Ascending aorta (tissue), 2 donors: Measurements from ENCODE around the gene HIVEP1. TPM values are rescaled to one million over a fixed set of nuclear protein-coding genes. Genes with fewer than 3 reads are reported as not detected.

Source experiments
- DNase-seq, 2 donors: peaks; one replicate each; pipeline ENCODE4 v3.0.0-alpha.2; 2019; ENCODE audit warnings: low spot score in 2 of 2
- H3K27ac ChIP-seq, 2 donors: fragments of 200-600 bp; sonication (generic); one replicate each; pipeline ENCODE4 v1.5.1; 2016 to 2017; ENCODE audit warnings: mild to moderate bottlenecking in 1 of 2
- H3K27me3 ChIP-seq: fragments of 200-600 bp; sonication (generic); one replicate; pipeline ENCODE4 v1.5.1; 2017
- H3K36me3 ChIP-seq, 2 donors: fragments of 200-600 bp; sonication (generic); one replicate each; pipeline ENCODE4 v1.5.1; 2016
- H3K4me1 ChIP-seq, 2 donors: fragments of 200-600 bp; sonication (generic); one replicate each; pipeline ENCODE4 v1.5.1; 2016 to 2017; ENCODE audit warnings: mild to moderate bottlenecking in 1 of 2
- H3K4me3 ChIP-seq, 2 donors: fragments of 200-600 bp; sonication (generic); one replicate each; pipeline ENCODE4 v1.5.1; 2016 to 2017; ENCODE audit warnings: mild to moderate bottlenecking in 1 of 2
- H3K9me3 ChIP-seq, 2 donors: fragments of 200-600 bp; sonication (generic); one replicate each; pipeline ENCODE4 v1.5.1; 2016
- intact Hi-C: fragments of 100-400 bp; cut with DNase I; formaldehyde crosslinking; loops from one replicate; pipeline ENCODE4 v1.15.1; 2023
- total RNA-seq: library from RNA; depleted of rRNA; stranded (reverse); fragments of >200 nt; gene quantifications from one replicate; pipeline ENCODE4 v1.1.0, GENCODE V29; 2016
- TF ChIP-seq, protein P1 (sequence below), 3 experiments: fragments of 200-600 bp in 2 of 3; fragments of 450-650 bp in 1 of 3; sonication (generic) in 2 of 3; IDR thresholded peaks; one replicate each; pipeline ENCODE4 v1.5.1; 2016 to 2019; ENCODE audit warnings: antibody characterized with exemption in 3 of 3, mild to moderate bottlenecking in 1 of 3, moderate library complexity in 1 of 3

Gene HIVEP1
- total RNA-seq, 1 donor from 2014 or later: 31.7 TPM

DNA sequence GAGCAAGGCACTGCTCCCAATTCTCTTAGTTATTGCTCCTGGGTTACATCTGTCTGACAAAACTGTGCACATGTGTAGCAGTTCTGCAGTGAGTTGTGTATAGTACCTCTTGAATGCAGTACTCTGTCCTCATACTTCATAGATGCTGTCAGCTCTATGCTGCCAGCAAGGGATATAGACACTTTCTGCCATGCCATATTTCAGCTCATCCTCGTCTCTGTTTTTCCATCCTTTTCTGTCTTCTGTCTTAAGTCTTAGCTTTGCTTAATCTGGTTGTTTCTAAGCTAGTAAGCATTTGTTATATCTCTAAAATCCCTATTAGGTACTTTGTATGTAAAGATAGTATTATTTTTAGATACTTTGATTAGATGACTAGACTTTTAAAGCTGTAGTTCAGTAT, 76.4 kb downstream of the HIVEP1 start:
- DNase-seq: no peak
- H3K4me3 ChIP-seq: no peak overlapping the region
- no peaks in the 10 kb centered on the region for H3K27me3 ChIP-seq
- no peaks in the 10 kb centered on the region for H3K4me1 ChIP-seq
- no peak overlapping the region for H3K27ac ChIP-seq
- H3K36me3 ChIP-seq: no peaks in the 10 kb centered on the region
- intact Hi-C loops: no loop called here
- TF ChIP-seq, protein P1, sequence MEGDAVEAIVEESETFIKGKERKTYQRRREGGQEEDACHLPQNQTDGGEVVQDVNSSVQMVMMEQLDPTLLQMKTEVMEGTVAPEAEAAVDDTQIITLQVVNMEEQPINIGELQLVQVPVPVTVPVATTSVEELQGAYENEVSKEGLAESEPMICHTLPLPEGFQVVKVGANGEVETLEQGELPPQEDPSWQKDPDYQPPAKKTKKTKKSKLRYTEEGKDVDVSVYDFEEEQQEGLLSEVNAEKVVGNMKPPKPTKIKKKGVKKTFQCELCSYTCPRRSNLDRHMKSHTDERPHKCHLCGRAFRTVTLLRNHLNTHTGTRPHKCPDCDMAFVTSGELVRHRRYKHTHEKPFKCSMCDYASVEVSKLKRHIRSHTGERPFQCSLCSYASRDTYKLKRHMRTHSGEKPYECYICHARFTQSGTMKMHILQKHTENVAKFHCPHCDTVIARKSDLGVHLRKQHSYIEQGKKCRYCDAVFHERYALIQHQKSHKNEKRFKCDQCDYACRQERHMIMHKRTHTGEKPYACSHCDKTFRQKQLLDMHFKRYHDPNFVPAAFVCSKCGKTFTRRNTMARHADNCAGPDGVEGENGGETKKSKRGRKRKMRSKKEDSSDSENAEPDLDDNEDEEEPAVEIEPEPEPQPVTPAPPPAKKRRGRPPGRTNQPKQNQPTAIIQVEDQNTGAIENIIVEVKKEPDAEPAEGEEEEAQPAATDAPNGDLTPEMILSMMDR (IDR thresholded peaks at IDR 0.05): no peak
- H3K9me3 ChIP-seq: no peaks in the 10 kb centered on the region

DNA sequence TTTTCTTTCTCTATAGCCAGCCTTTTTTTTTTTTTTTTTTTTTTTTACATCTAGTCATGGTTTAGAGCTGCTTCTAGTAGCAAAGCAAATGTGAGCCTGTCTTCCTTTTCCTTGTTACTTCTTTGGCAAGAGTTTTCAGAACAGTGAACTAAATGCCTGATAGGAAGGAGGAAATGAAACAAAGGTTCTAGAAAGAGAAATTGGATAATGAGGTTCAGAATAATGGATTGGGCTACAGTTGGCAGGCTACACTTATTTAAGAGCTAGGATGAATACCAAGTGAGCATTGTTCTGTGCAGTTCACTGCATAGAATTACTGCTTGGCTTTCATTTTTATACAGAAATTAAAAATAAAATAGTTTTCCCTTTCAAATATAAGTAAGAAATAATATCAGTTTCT, 78.6 kb downstream of the HIVEP1 start:
- Histone ChIP-seq H3K27me3 (no peaks in the 10 kb centered on the region), H3K9me3 (no peaks in the 10 kb centered on the region), H3K27ac (no peak overlapping the region), H3K36me3 (no peaks in the 10 kb centered on the region), H3K4me1 (no peaks in the 10 kb centered on the region), H3K4me3 (no peak overlapping the region)
- TF ChIP-seq, protein P1 (IDR thresholded peaks at IDR 0.05): no peak
- intact Hi-C loops: no loop called here
- no peak for DNase-seq

DNA sequence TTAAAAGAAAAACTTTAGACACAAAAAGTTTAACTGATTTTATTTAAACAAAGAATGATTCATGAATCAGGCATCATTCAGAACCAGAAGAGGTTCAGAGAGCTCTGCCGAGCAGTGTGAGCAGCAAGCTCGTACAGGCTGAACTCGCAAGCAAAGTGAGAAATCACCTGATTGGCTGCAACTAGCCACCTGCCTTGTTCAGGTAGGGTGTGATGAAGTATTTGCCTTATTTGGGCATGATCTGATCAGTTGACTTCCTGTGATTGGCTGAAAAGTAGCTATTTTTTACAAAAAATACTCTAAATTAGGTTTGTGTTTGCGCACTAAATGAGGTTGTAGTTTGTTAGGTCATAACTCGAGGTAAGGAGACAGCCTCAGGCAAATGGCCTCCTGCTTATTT, 80.7 kb downstream of the HIVEP1 start:
- Histone ChIP-seq H3K27me3 (no peaks in the 10 kb centered on the region), H3K4me3 (no peak overlapping the region), H3K36me3 (no peaks in the 10 kb centered on the region), H3K9me3 (no peaks in the 10 kb centered on the region), H3K27ac (no peak overlapping the region), H3K4me1 (no peaks in the 10 kb centered on the region)
- intact Hi-C loops: no loop called here
- TF ChIP-seq, protein P1 (IDR thresholded peaks at IDR 0.05): no peak
- DNase-seq: no peak

DNA sequence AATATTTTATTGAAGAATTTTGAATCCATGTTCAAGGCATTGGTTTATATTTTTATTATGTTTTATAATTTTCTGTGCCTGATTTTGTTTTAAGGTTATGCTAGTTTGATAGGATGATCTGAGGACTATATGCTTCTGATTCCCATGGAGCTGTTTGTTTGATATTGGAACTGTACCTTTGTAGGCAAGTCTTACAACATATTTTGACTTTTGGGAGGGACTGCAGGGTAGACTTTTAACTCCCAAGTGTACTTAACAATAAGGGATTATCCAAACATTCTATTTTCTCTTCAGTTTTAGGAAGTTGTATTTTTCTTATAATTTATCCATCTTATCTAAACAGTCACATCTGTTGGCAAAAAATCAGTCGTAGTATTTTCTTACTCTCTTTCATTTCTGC, 82.6 kb downstream of the HIVEP1 start:
- TF ChIP-seq, protein P1 (IDR thresholded peaks at IDR 0.05): no peak
- Histone ChIP-seq H3K27me3 (no peaks in the 10 kb centered on the region), H3K36me3 (no peaks in the 10 kb centered on the region), H3K27ac (no peak overlapping the region), H3K9me3 (no peaks in the 10 kb centered on the region), H3K4me3 (no peak overlapping the region), H3K4me1 (no peaks in the 10 kb centered on the region)
- DNase-seq: no peak
- intact Hi-C loops: no loop called here

DNA sequence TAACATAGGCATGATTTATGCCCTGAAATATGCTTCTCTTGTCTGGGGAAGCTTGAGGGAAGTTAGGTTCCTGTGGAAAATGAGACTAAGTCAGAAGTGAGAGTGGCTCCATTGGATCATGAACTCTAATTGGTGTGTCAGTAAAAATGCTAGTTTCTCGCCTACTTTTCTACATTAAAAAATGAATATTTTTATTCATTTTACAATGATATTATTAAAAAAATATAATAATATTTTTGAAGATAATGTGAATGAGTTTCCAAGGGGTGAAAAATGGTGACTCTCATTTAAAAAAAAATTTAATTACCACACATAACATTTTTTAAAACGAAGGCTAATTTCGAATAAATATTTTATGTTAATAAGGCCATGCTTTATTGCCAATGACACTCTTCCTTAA, 84.2 kb downstream of the HIVEP1 start:
- H3K36me3 ChIP-seq: no peaks in the 10 kb centered on the region
- H3K27ac ChIP-seq: no peak overlapping the region
- no peaks in the 10 kb centered on the region for H3K27me3 ChIP-seq
- no peak for DNase-seq
- no peaks in the 10 kb centered on the region for H3K4me1 ChIP-seq
- no peak overlapping the region for H3K4me3 ChIP-seq
- intact Hi-C loops: no loop called here
- no peaks in the 10 kb centered on the region for H3K9me3 ChIP-seq
- TF ChIP-seq, protein P1 (IDR thresholded peaks at IDR 0.05): no peak

DNA sequence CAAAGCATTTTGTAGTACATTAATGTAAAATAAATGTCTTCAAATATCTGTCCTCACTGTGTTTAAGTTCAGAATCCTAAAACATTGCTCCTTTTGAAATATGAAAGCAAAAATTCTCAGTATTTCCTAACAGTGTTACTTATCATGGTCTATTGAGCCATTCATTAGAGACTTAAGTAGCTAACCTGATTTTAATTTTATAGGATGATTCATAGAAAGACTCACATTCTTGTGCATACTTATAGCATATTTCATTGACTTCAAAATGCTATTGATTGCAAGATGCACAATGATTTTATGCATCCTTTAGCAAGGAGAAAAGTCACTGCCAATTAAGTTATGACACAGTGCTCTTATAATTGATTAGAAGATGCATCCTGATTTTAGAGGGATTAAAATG, 85.7 kb downstream of the HIVEP1 start:
- intact Hi-C loops: no loop called here
- DNase-seq: no peak

More for the DNA sequence above, 85.7 kb downstream of the HIVEP1 start:
- H3K4me3 ChIP-seq: no peak overlapping the region
- TF ChIP-seq, protein P1 (IDR thresholded peaks at IDR 0.05): no peak
- H3K4me1 ChIP-seq: no peaks in the 10 kb centered on the region
- no peaks in the 10 kb centered on the region for H3K9me3 ChIP-seq
- no peak overlapping the region for H3K27ac ChIP-seq
- H3K36me3 ChIP-seq: no peaks in the 10 kb centered on the region
- H3K27me3 ChIP-seq: no peaks in the 10 kb centered on the region
